ENCODE results near the gene CFAP157.
A peak's percentile ranks its signal among the peaks of the same experiment; 100 is the strongest.

The CFAP157 gene

GRCh38 chr9:127739614-127740330 lies 33.0 kb downstream of the CFAP157 start:
- H3K4me3 ChIP-seq (ENCODE audit: low read depth, low read length): 0 out of 2 replicates have a peak overlapping the region, but pooled peaks have one; percentile 43
- no peaks in the 10 kb centered on the region for H3K36me3 ChIP-seq (ENCODE audit: insufficient read depth, low read length)
- H3K4me1 ChIP-seq (ENCODE audit: control insufficient read depth, insufficient read depth, low read length, unreplicated experiment): peaks cover 19% of the 10 kb centered on the region
- H3K27ac ChIP-seq (ENCODE audit: low read depth, low read length): peak overlapping the region; percentile 80; the same call in 1 of the 2 replicates
- no peaks in the 10 kb centered on the region for H3K79me2 ChIP-seq (ENCODE audit: control insufficient read depth, insufficient read depth, low read length, unreplicated experiment)
- no peaks in the 10 kb centered on the region for H3K27me3 ChIP-seq (ENCODE audit: insufficient read depth, low read length)
- H2AFZ ChIP-seq (ENCODE audit: low read length, unreplicated experiment): no peak overlapping the region

- no peaks in the 10 kb centered on the region for H3K79me2 ChIP-seq (ENCODE audit: control insufficient read depth, insufficient read depth, low read length, unreplicated experiment)
- peaks cover 15% of the 10 kb centered on the region for H3K4me1 ChIP-seq (ENCODE audit: control insufficient read depth, insufficient read depth, low read length, unreplicated experiment)
- H3K27ac ChIP-seq (ENCODE audit: low read depth, low read length): no peak overlapping the region
- no peak overlapping the region for H3K4me3 ChIP-seq (ENCODE audit: low read depth, low read length)
- no peaks in the 10 kb centered on the region for H3K36me3 ChIP-seq (ENCODE audit: insufficient read depth, low read length)
- H3K27me3 ChIP-seq (ENCODE audit: insufficient read depth, low read length): no peaks in the 10 kb centered on the region
- no peak overlapping the region for H2AFZ ChIP-seq (ENCODE audit: low read length, unreplicated experiment)
These were observed 35.1 kb downstream of the CFAP157 start for GRCh38 chr9:127741831-127742434.

- Histone ChIP-seq H3K4me3 (ENCODE audit: low read depth, low read length) (no peak overlapping the region), H3K79me2 (ENCODE audit: control insufficient read depth, insufficient read depth, low read length, unreplicated experiment) (no peaks in the 10 kb centered on the region), H3K36me3 (ENCODE audit: insufficient read depth, low read length) (no peaks in the 10 kb centered on the region), H2AFZ (ENCODE audit: low read length, unreplicated experiment) (no peak overlapping the region), H3K27ac (ENCODE audit: low read depth, low read length) (no peak overlapping the region), H3K27me3 (ENCODE audit: insufficient read depth, low read length) (no peaks in the 10 kb centered on the region), H3K4me1 (ENCODE audit: control insufficient read depth, insufficient read depth, low read length, unreplicated experiment) (peaks cover 15% of the 10 kb centered on the region)
These were observed 35.8 kb downstream of the CFAP157 start for GRCh38 chr9:127742435-127743088.

- H3K4me3 ChIP-seq (ENCODE audit: low read depth, low read length): no peak overlapping the region
- H3K4me1 ChIP-seq (ENCODE audit: control insufficient read depth, insufficient read depth, low read length, unreplicated experiment): peaks cover 15% of the 10 kb centered on the region
- no peaks in the 10 kb centered on the region for H3K36me3 ChIP-seq (ENCODE audit: insufficient read depth, low read length)
- H3K27me3 ChIP-seq (ENCODE audit: insufficient read depth, low read length): peaks cover 9% of the 10 kb centered on the region; the same call in 1 of the 2 replicates
- H3K79me2 ChIP-seq (ENCODE audit: control insufficient read depth, insufficient read depth, low read length, unreplicated experiment): no peaks in the 10 kb centered on the region
- no peak overlapping the region for H3K27ac ChIP-seq (ENCODE audit: low read depth, low read length)
- no peak overlapping the region for H2AFZ ChIP-seq (ENCODE audit: low read length, unreplicated experiment)
These were observed 37.8 kb downstream of the CFAP157 start for GRCh38 chr9:127744398-127745110.

GRCh38 chr9:127746959-127747569 lies 40.3 kb downstream of the CFAP157 start:
- Histone ChIP-seq H3K27me3 (ENCODE audit: insufficient read depth, low read length) (peaks cover 18% of the 10 kb centered on the region; the same call in 1 of the 2 replicates), H3K36me3 (ENCODE audit: insufficient read depth, low read length) (no peaks in the 10 kb centered on the region), H3K4me1 (ENCODE audit: control insufficient read depth, insufficient read depth, low read length, unreplicated experiment) (no peaks in the 10 kb centered on the region), H3K27ac (ENCODE audit: low read depth, low read length) (no peak overlapping the region), H2AFZ (ENCODE audit: low read length, unreplicated experiment) (no peak overlapping the region), H3K79me2 (ENCODE audit: control insufficient read depth, insufficient read depth, low read length, unreplicated experiment) (no peaks in the 10 kb centered on the region), H3K4me3 (ENCODE audit: low read depth, low read length) (no peak overlapping the region)

GRCh38 chr9:127749090-127749787 lies 42.5 kb downstream of the CFAP157 start:
- no peak overlapping the region for H3K4me3 ChIP-seq (ENCODE audit: low read depth, low read length)
- no peaks in the 10 kb centered on the region for H3K36me3 ChIP-seq (ENCODE audit: insufficient read depth, low read length)
- H3K27me3 ChIP-seq (ENCODE audit: insufficient read depth, low read length): peaks cover 40% of the 10 kb centered on the region
- H3K4me1 ChIP-seq (ENCODE audit: control insufficient read depth, insufficient read depth, low read length, unreplicated experiment): no peaks in the 10 kb centered on the region
- no peak overlapping the region for H2AFZ ChIP-seq (ENCODE audit: low read length, unreplicated experiment)
- H3K27ac ChIP-seq (ENCODE audit: low read depth, low read length): no peak overlapping the region
- no peaks in the 10 kb centered on the region for H3K79me2 ChIP-seq (ENCODE audit: control insufficient read depth, insufficient read depth, low read length, unreplicated experiment)

- no peak overlapping the region for H3K27ac ChIP-seq (ENCODE audit: low read depth, low read length)
- H3K4me1 ChIP-seq (ENCODE audit: control insufficient read depth, insufficient read depth, low read length, unreplicated experiment): no peaks in the 10 kb centered on the region
- no peaks in the 10 kb centered on the region for H3K36me3 ChIP-seq (ENCODE audit: insufficient read depth, low read length)
- peaks cover 59% of the 10 kb centered on the region for H3K27me3 ChIP-seq (ENCODE audit: insufficient read depth, low read length)
- H3K79me2 ChIP-seq (ENCODE audit: control insufficient read depth, insufficient read depth, low read length, unreplicated experiment): no peaks in the 10 kb centered on the region
- H3K4me3 ChIP-seq (ENCODE audit: low read depth, low read length): no peak overlapping the region
- H2AFZ ChIP-seq (ENCODE audit: low read length, unreplicated experiment): no peak overlapping the region
These were observed 44.7 kb downstream of the CFAP157 start for GRCh38 chr9:127751269-127752054.

GRCh38 chr9:127753148-127753547 lies 46.4 kb downstream of the CFAP157 start:
- no peaks in the 10 kb centered on the region for H3K79me2 ChIP-seq (ENCODE audit: control insufficient read depth, insufficient read depth, low read length, unreplicated experiment)
- peaks cover 56% of the 10 kb centered on the region for H3K27me3 ChIP-seq (ENCODE audit: insufficient read depth, low read length)
- no peaks in the 10 kb centered on the region for H3K4me1 ChIP-seq (ENCODE audit: control insufficient read depth, insufficient read depth, low read length, unreplicated experiment)
- H3K4me3 ChIP-seq (ENCODE audit: low read depth, low read length): no peak overlapping the region
- no peak overlapping the region for H3K27ac ChIP-seq (ENCODE audit: low read depth, low read length)
- no peaks in the 10 kb centered on the region for H3K36me3 ChIP-seq (ENCODE audit: insufficient read depth, low read length)
- no peak overlapping the region for H2AFZ ChIP-seq (ENCODE audit: low read length, unreplicated experiment)

GRCh38 chr9:127753622-127754021 lies 46.8 kb downstream of the CFAP157 start:
- H3K4me1 ChIP-seq (ENCODE audit: control insufficient read depth, insufficient read depth, low read length, unreplicated experiment): no peaks in the 10 kb centered on the region
- no peaks in the 10 kb centered on the region for H3K79me2 ChIP-seq (ENCODE audit: control insufficient read depth, insufficient read depth, low read length, unreplicated experiment)
- no peak overlapping the region for H3K27ac ChIP-seq (ENCODE audit: low read depth, low read length)
- peaks cover 51% of the 10 kb centered on the region for H3K27me3 ChIP-seq (ENCODE audit: insufficient read depth, low read length)
- H2AFZ ChIP-seq (ENCODE audit: low read length, unreplicated experiment): no peak overlapping the region
- no peak overlapping the region for H3K4me3 ChIP-seq (ENCODE audit: low read depth, low read length)
- no peaks in the 10 kb centered on the region for H3K36me3 ChIP-seq (ENCODE audit: insufficient read depth, low read length)

All from ACC112 (cell line).